ENCODE results near the gene ELOA. TPM values are rescaled to one million over a fixed set of nuclear protein-coding genes. Genes with fewer than 3 reads are reported as not detected.

Gene ELOA
- total and polyA plus RNA-seq, 2 of the 13 experiments (the other 11 are each of a cell fraction or from before 2014, with no cell fraction given), result 14.2 to 28.5 TPM

DNA sequence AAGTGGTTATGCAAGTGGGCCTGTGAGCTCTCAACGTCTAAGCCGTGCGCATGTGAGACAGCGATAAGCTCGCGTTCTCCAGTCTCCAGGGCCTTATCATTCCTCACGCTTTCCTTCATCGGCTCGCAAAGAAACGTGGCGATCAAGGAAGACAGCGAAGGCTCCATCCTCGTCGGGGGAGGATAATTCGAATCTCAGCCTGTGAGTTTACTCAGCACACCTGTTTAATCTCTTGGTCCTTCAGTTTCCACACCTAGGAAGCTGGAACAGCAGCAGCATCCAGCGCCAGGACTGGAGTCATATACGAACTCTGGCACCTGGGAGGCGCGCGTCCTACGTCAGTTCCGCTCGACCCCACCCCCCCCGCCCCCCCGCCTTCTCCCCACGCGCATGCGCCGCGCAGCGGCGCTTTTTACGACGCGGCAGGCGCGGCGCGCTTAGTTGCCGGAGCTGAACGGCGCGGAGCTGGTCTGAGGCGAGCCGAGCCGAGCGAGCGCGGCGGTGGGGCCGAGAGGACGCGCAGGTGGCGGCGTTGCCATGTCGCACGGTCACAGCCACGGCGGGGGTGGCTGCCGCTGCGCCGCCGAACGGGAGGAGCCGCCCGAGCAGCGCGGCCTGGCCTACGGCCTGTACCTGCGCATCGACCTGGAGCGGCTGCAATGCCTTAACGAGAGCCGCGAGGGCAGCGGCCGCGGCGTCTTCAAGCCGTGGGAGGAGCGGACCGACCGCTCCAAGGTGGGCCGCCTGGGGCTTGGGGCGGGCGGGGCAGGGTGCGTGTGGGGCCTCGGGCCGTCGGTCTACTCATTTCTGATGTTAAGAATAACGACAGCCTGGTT, 34.9 kb downstream of the ELOA start, which contains the start of gene PITHD1 (continued):
- TF ChIP-seq, protein P1, sequence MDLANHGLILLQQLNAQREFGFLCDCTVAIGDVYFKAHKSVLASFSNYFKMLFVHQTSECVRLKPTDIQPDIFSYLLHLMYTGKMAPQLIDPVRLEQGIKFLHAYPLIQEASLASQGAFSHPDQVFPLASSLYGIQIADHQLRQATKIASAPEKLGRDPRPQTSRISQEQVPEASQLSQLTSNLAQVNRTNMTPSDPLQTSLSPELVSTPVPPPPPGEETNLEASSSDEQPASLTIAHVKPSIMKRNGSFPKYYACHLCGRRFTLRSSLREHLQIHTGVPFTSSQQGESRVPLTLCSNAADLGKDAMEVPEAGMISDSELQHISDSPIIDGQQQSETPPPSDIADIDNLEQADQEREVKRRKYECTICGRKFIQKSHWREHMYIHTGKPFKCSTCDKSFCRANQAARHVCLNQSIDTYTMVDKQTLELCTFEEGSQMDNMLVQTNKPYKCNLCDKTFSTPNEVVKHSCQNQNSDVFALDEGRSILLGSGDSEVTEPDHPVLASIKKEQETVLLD (CRISPR knock-in tag; IDR thresholded peaks at IDR 0.05; ENCODE audit: low read depth), result 0 out of 2 replicates have a peak, but pooled peaks have one; percentile 58
- TF ChIP-seq ZFP62 (CRISPR knock-in tag; IDR thresholded peaks at IDR 0.05) (no peak), NFIB (CRISPR knock-in tag; IDR thresholded peaks at IDR 0.05; ENCODE audit: borderline replicate concordance) (no peak), KDM2A (CRISPR knock-in tag; IDR thresholded peaks at IDR 0.05; ENCODE audit: borderline replicate concordance, low read depth) (peak; percentile 83), SP4 (CRISPR knock-in tag; IDR thresholded peaks at IDR 0.05) (peak; percentile 61), HOXA5 (CRISPR knock-in tag; IDR thresholded peaks at IDR 0.05) (peak; percentile 57; the same call in 1 of the 2 replicates), DNMT3B (CRISPR knock-in tag; conservative IDR thresholded peaks at IDR 0.05) (no peak), ZNF709 (CRISPR knock-in tag; IDR thresholded peaks at IDR 0.05) (0 out of 2 replicates have a peak, but pooled peaks have one; percentile 37), JARID2 (CRISPR knock-in tag; IDR thresholded peaks at IDR 0.05; ENCODE audit: insufficient replicate concordance) (peak; percentile 57), NFKB2 (CRISPR knock-in tag; IDR thresholded peaks at IDR 0.05; ENCODE audit: borderline replicate concordance) (peak; percentile 70; the same call in 1 of the 2 replicates), ZNF44 (CRISPR knock-in tag; IDR thresholded peaks at IDR 0.05) (no peak), ZNF547 (CRISPR knock-in tag; IDR thresholded peaks at IDR 0.05) (0 out of 2 replicates have a peak, but pooled peaks have one; percentile 54), SMAD1 (CRISPR knock-in tag; IDR thresholded peaks at IDR 0.05; ENCODE audit: borderline replicate concordance, low read depth) (no peak), KLF12 (CRISPR knock-in tag; IDR thresholded peaks at IDR 0.05; ENCODE audit: borderline replicate concordance) (peak; percentile 66; the same call in 1 of the 2 replicates), CBFB (CRISPR knock-in tag; IDR thresholded peaks at IDR 0.05) (0 out of 2 replicates have a peak, but pooled peaks have one; percentile 13), SRSF9 (IDR thresholded peaks at IDR 0.05; ENCODE audit: borderline replicate concordance, insufficient read depth, low read depth, low read length, poor library complexity, severe bottlenecking) (no peak), GTF3A (CRISPR knock-in tag; conservative IDR thresholded peaks at IDR 0.05) (no peak)
- TF ChIP-seq, protein P2, sequence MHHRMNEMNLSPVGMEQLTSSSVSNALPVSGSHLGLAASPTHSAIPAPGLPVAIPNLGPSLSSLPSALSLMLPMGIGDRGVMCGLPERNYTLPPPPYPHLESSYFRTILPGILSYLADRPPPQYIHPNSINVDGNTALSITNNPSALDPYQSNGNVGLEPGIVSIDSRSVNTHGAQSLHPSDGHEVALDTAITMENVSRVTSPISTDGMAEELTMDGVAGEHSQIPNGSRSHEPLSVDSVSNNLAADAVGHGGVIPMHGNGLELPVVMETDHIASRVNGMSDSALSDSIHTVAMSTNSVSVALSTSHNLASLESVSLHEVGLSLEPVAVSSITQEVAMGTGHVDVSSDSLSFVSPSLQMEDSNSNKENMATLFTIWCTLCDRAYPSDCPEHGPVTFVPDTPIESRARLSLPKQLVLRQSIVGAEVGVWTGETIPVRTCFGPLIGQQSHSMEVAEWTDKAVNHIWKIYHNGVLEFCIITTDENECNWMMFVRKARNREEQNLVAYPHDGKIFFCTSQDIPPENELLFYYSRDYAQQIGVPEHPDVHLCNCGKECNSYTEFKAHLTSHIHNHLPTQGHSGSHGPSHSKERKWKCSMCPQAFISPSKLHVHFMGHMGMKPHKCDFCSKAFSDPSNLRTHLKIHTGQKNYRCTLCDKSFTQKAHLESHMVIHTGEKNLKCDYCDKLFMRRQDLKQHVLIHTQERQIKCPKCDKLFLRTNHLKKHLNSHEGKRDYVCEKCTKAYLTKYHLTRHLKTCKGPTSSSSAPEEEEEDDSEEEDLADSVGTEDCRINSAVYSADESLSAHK (CRISPR knock-in tag; IDR thresholded peaks at IDR 0.05; ENCODE audit: borderline replicate concordance), result no peak; the same call in 1 of the 2 replicates
- TF ChIP-seq, protein P3, sequence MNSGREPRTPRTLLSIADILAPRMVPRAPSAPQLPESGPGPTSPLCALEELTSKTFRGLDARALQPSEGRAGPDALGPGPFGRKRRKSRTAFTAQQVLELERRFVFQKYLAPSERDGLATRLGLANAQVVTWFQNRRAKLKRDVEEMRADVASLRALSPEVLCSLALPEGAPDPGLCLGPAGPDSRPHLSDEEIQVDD (CRISPR knock-in tag; IDR thresholded peaks at IDR 0.05; ENCODE audit: borderline replicate concordance), result peak; percentile 86
- TF ChIP-seq, protein P4, sequence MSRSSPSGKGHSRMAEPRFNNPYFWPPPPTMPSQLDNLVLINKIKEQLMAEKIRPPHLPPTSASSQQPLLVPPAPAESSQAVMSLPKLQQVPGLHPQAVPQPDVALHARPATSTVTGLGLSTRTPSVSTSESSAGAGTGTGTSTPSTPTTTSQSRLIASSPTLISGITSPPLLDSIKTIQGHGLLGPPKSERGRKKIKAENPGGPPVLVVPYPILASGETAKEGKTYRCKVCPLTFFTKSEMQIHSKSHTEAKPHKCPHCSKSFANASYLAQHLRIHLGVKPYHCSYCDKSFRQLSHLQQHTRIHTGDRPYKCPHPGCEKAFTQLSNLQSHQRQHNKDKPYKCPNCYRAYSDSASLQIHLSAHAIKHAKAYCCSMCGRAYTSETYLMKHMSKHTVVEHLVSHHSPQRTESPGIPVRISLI (CRISPR knock-in tag; IDR thresholded peaks at IDR 0.05; ENCODE audit: borderline replicate concordance), result no peak
- TF ChIP-seq, protein P5, sequence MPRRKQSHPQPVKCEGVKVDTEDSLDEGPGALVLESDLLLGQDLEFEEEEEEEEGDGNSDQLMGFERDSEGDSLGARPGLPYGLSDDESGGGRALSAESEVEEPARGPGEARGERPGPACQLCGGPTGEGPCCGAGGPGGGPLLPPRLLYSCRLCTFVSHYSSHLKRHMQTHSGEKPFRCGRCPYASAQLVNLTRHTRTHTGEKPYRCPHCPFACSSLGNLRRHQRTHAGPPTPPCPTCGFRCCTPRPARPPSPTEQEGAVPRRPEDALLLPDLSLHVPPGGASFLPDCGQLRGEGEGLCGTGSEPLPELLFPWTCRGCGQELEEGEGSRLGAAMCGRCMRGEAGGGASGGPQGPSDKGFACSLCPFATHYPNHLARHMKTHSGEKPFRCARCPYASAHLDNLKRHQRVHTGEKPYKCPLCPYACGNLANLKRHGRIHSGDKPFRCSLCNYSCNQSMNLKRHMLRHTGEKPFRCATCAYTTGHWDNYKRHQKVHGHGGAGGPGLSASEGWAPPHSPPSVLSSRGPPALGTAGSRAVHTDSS (CRISPR knock-in tag; conservative IDR thresholded peaks at IDR 0.05), result 0 out of 2 replicates have a peak, but pooled peaks have one; percentile 21
